Gastroesophageal sphincter (tissue), 4 donors: ENCODE measurements around the gene ANO10. TPM values are rescaled to one million over a fixed set of nuclear protein-coding genes. Genes with fewer than 3 reads are reported as not detected.
"Not testable (repeated sequence)": the region's sequence is repeated elsewhere in the genome, so short reads cannot be mapped to it uniquely, and the experiment has no call there.

Experiments
- ATAC-seq: fragments of 150-250 bp; one replicate; pipeline ENCODE4 v1.9.1; 2016; ENCODE audit warnings: mild to moderate bottlenecking, moderate library complexity
- H3K27ac ChIP-seq, 4 donors: fragments of 200-600 bp; sonication (generic) in 3 of 4; 1 replicate in 3 of 4; 2 replicates in 1 of 4; pipeline ENCODE4 v1.5.1; 2016 to 2019
- H3K27me3 ChIP-seq: fragments of 200-600 bp; sonication (generic); one replicate; pipeline ENCODE4 v1.5.1; 2019
- H3K36me3 ChIP-seq, 2 donors: fragments of 200-600 bp; sonication (generic); one replicate each; pipeline ENCODE4 v1.5.1; 2019; ENCODE audit warnings: control low read depth in 1 of 2
- H3K4me1 ChIP-seq, 3 donors: fragments of 200-600 bp; sonication (generic); 1 replicate in 2 of 3; 2 replicates in 1 of 3; pipeline ENCODE4 v1.5.1; 2016 to 2019; ENCODE audit warnings: control low read depth in 2 of 3
- H3K4me3 ChIP-seq, 2 donors: fragments of 200-600 bp; sonication (generic); one replicate each; pipeline ENCODE4 v1.5.1; 2019; ENCODE audit warnings: mild to moderate bottlenecking in 1 of 2, moderate library complexity in 1 of 2
- H3K9me3 ChIP-seq, 3 donors: fragments of 200-600 bp; sonication (generic); one replicate each; pipeline ENCODE4 v1.5.1; 2017 to 2019; ENCODE audit warnings: control low read depth in 2 of 3
- EP300 ChIP-seq: sonication (generic); formaldehyde crosslinking; IDR thresholded peaks from one replicate; pipeline ENCODE4 v1.6.1; 2017; ENCODE audit warnings: antibody characterized with exemption, mild to moderate bottlenecking
- POLR2A ChIP-seq, 2 donors: fragments of 450-650 bp; IDR thresholded peaks; one replicate each; pipeline ENCODE4 v1.6.1; 2017; ENCODE audit warnings: antibody characterized with exemption in 2 of 2, mild to moderate bottlenecking in 2 of 2, moderate library complexity in 1 of 2
- POLR2AphosphoS5 ChIP-seq: sonication (generic); formaldehyde crosslinking; IDR thresholded peaks from one replicate; pipeline ENCODE4 v1.6.1; 2017; ENCODE audit warnings: antibody characterized with exemption
- WGBS, 2 donors: methylation state at CpG; one replicate each; pipeline ENCODE4 v1.1.5; 2018; ENCODE audit warnings: low coverage in 1 of 2; 5-methylcytosine and 5-hydroxymethylcytosine counted together
- total RNA-seq, 4 donors: library from RNA; depleted of rRNA; stranded (reverse); fragments of >200 nt; gene quantifications; one replicate each; pipeline ENCODE4 v1.1.0, GENCODE V29; 2016
- TF ChIP-seq, protein P1 (sequence below), 4 experiments: fragments of 200-600 bp in 2 of 4; fragments of 450-650 bp in 2 of 4; sonication (generic) in 1 of 4; IDR thresholded peaks; one replicate each; pipeline ENCODE4 v1.5.1; 2017 to 2019; ENCODE audit warnings: antibody characterized with exemption in 4 of 4, mild to moderate bottlenecking in 2 of 4, moderate library complexity in 2 of 4

ANO10 gene
- total RNA-seq, 4 donors from 2014 or later = 22.9 to 33.5 (median 30.2) TPM

DNA sequence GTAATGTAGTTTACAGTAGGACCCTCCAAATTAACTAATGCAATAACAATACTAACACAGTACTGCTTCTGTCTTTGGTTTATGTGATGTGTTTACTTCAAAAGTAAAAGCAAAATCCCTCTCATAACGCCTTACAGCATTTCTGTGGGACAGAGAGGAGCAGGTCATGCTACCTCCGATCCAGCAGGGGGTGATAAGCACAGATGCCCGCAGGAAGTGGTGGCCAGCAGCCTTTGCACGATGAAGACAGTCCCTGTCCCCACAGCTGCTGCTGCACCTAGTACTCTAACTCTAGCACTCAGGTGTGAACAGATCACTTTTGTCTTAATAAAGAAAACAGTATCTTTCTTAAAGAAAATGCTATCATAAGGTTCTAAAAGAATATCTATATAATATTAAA lies 38.3 kb downstream of the ANO10 start:
- H3K4me3 ChIP-seq = no peak overlapping the region
- peaks cover 4 to 35% (median 5%) of the 10 kb centered on the region in 3 donors for H3K4me1 ChIP-seq
- H3K36me3 ChIP-seq = no peaks in the 10 kb centered on the region
- ATAC-seq = peak; percentile 28
- 49 to 67% methylated on average over 2 to 4 of the region's 4 CpGs for WGBS, 2 donors
- TF ChIP-seq POLR2AphosphoS5 = no peak
- TF ChIP-seq, protein P1, sequence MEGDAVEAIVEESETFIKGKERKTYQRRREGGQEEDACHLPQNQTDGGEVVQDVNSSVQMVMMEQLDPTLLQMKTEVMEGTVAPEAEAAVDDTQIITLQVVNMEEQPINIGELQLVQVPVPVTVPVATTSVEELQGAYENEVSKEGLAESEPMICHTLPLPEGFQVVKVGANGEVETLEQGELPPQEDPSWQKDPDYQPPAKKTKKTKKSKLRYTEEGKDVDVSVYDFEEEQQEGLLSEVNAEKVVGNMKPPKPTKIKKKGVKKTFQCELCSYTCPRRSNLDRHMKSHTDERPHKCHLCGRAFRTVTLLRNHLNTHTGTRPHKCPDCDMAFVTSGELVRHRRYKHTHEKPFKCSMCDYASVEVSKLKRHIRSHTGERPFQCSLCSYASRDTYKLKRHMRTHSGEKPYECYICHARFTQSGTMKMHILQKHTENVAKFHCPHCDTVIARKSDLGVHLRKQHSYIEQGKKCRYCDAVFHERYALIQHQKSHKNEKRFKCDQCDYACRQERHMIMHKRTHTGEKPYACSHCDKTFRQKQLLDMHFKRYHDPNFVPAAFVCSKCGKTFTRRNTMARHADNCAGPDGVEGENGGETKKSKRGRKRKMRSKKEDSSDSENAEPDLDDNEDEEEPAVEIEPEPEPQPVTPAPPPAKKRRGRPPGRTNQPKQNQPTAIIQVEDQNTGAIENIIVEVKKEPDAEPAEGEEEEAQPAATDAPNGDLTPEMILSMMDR (IDR thresholded peaks at IDR 0.05) = peak in 2 of 4 experiments; percentile 19 to 22
- H3K27ac ChIP-seq = peak overlapping the region; percentile 51 to 75 (median 70)
- H3K27me3 ChIP-seq = no peaks in the 10 kb centered on the region
- H3K9me3 ChIP-seq = no peaks in the 10 kb centered on the region

DNA sequence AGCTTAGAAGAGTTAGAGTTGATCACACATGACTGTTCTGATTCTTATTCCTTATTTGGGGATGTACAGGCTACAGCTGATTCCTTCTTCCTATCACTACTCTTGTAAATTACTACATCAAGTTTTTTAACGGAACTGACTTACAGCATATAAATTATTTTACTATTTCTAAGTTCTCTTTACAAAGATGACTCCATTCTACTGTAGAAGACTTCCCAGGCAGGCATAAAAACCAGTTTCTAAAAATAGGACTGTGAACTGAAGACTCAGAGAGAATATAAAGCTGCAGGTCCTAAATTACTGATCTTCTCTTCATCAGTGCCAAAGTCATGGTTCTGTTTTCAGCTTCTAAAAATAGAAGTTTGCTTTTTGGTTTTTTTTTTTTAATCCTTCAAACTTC lies 38.9 kb downstream of the ANO10 start:
- peak overlapping the region; percentile 51 to 75 (median 70) for H3K27ac ChIP-seq
- no peak overlapping the region for H3K4me3 ChIP-seq
- 17 to 22% methylated on average over 1 of the region's 1 CpG for WGBS, 2 donors
- no peak for ATAC-seq
- peaks cover 4 to 35% (median 5%) of the 10 kb centered on the region in 3 donors for H3K4me1 ChIP-seq
- no peaks in the 10 kb centered on the region for H3K9me3 ChIP-seq
- TF ChIP-seq EP300 (no peak), POLR2A (IDR thresholded peaks at IDR 0.05) (no peak), POLR2AphosphoS5 (no peak)
- TF ChIP-seq, protein P1 (IDR thresholded peaks at IDR 0.05) = no peak
- H3K27me3 ChIP-seq = no peaks in the 10 kb centered on the region
- no peaks in the 10 kb centered on the region for H3K36me3 ChIP-seq

DNA sequence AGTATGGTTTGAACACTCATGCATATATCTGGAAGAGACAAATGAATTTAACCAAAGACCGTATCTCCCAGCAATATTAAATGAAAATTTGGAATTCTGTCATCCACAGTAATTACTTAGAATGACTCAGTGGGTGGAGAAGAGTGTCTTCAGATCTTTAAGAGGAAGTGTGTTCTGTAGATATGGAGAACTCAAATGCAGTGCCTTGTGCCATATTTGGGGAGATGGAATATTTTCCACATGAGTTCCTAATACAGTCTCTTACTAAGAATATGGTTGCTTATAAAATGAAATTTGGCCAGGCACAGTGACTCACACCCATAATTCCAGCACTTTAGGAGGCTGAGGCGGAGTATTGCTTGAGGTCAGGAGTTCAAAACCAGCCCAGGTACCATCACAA lies 40.5 kb downstream of the ANO10 start:
- peaks cover 4 to 35% (median 5%) of the 10 kb centered on the region in 3 donors for H3K4me1 ChIP-seq
- ATAC-seq = no peak
- WGBS, 2 donors = 0 to 44% methylated on average over 1 to 2 of the region's 2 CpGs
- no peaks in the 10 kb centered on the region for H3K9me3 ChIP-seq
- H3K36me3 ChIP-seq = peaks cover 0 to 12% of the 10 kb centered on the region in 2 donors
- peak overlapping the region in 1 of 4 donors; percentile 9 for H3K27ac ChIP-seq
- TF ChIP-seq EP300 (no peak), POLR2A (IDR thresholded peaks at IDR 0.05) (no peak), POLR2AphosphoS5 (no peak)
- TF ChIP-seq, protein P1 (IDR thresholded peaks at IDR 0.05) = no peak
- H3K4me3 ChIP-seq = no peak overlapping the region
- H3K27me3 ChIP-seq = no peaks in the 10 kb centered on the region

DNA sequence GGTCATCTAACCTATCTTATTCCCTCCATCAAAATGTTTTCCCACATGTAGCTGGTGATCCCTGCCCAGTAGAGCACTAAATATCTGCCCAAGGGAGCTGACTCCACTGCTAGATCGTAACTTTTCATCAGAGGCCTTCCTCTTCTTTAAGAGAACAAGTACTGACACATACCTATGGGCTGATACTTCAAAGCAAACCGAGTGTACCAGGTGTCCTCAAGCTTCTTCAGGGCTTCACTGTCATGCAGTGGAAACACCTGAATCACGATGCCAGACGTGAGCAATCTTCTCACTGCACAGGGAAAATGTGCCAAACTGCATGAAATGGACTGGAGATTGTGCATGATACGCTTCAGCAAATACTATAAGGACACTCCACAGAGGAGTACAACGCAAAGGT lies 41.6 kb downstream of the ANO10 start:
- WGBS, 2 donors = 90 to 93% methylated on average over 4 to 6 of the region's 6 CpGs
- peaks cover 1 to 26% (median 4%) of the 10 kb centered on the region in 3 donors for H3K4me1 ChIP-seq
- H3K9me3 ChIP-seq = no peaks in the 10 kb centered on the region
- H3K27me3 ChIP-seq = no peaks in the 10 kb centered on the region
- H3K27ac ChIP-seq = no peak overlapping the region
- H3K36me3 ChIP-seq = peaks cover 0 to 24% of the 10 kb centered on the region in 2 donors
- TF ChIP-seq POLR2A (IDR thresholded peaks at IDR 0.05) = no peak
- TF ChIP-seq EP300 = no peak
- no peak for TF ChIP-seq POLR2AphosphoS5
- TF ChIP-seq, protein P1 (IDR thresholded peaks at IDR 0.05) = no peak
- ATAC-seq = no peak
- H3K4me3 ChIP-seq = no peak overlapping the region

DNA sequence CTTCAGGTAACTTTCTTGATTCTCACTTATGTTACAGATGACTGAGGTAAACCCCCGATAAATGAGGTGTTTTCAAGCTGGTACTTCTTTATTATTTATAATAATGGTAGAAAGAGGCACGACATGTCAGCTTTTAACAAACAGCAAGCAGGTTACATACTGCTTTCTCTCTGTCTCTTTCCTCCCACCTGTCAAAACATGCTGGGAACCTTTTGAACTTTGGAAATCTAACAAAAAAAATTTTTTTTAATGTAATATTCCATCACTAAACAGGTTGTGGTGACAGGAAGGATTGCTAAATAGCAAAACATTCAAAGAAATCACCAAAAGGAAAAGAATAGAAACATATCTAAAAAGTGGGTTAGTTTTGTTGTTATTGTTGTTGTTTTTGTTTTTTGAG lies 48.2 kb downstream of the ANO10 start:
- 70 to 87% methylated on average over 2 of the region's 2 CpGs for WGBS, 2 donors

DNA sequence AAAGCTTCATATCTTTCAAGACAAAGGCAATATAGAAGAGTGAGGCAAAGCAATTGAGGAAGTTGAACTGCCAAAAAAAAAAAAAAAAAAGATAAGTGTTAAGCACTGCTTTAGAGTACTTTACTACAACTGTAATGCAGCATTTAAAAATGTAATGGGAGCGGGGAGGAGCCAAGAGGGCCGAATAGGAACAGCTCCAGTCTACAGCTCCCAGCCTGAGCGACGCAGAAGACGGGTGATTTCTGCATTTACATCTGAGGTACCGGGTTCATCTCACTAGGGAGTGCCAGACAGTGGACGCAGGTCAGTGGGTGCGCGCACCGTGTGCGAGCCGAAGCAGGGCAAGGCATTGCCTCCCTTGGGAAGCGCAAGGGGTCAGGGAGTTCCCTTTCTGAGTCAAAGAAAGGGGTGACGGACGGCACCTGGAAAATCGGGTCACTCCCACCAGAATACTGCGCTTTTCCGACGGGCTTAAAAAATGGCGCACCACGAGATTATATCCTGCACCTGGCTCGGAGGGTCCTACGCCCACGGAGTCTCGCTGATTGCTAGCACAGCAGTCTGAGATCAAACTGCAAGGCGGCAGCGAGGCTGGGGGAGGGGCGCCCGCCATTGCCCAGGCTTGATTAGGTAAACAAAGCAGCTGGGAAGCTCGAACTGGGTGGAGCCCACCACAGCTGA lies 56.0 kb downstream of the ANO10 start:
- ATAC-seq, H3K4me3 ChIP-seq, H3K27ac ChIP-seq, H3K27me3 ChIP-seq, H3K4me1 ChIP-seq, H3K9me3 ChIP-seq: not testable (repeated sequence)
- WGBS, 2 donors = 89 to 96% methylated on average over 4 to 11 of the region's 30 CpGs
- H3K36me3 ChIP-seq = peaks cover 0 to 21% of the 10 kb centered on the region in 2 donors

More for the DNA sequence above, 48.2 kb downstream of the ANO10 start:
- Histone ChIP-seq H3K4me1 (peaks cover 0 to 5% (median 0%) of the 10 kb centered on the region in 3 donors), H3K27ac (no peak overlapping the region), H3K4me3 (no peak overlapping the region), H3K36me3 (peaks cover 0 to 25% of the 10 kb centered on the region in 2 donors), H3K27me3 (no peaks in the 10 kb centered on the region), H3K9me3 (no peaks in the 10 kb centered on the region)
- ATAC-seq = no peak
- TF ChIP-seq EP300 (no peak), POLR2A (IDR thresholded peaks at IDR 0.05) (no peak), POLR2AphosphoS5 (no peak)
- TF ChIP-seq, protein P1 (IDR thresholded peaks at IDR 0.05) = no peak
